T-helper 1 cell treated with Interleukin-12 subunit alpha and Interleukin-12 subunit beta and Interleukin-4 antibody, amounts not matched to agents 30 μg/mL and 1 μg/mL, for 36 hours (primary cell): Measurements from ENCODE around the gene IGFLR1.
A peak's percentile ranks its signal among the peaks of the same experiment; 100 is the strongest.

ENCODE experiments used
- H3K27ac Mint-ChIP-seq: one replicate; pipeline ENCODE4 v1.8.0; 2021; ENCODE audit warnings: mild to moderate bottlenecking, mixed read lengths
- H3K27me3 Mint-ChIP-seq: one replicate; pipeline ENCODE4 v1.8.0; 2021; ENCODE audit warnings: low read depth, mixed read lengths
- H3K36me3 Mint-ChIP-seq: one replicate; pipeline ENCODE4 v1.8.0; 2021; ENCODE audit warnings: low read depth, mixed read lengths
- H3K4me1 Mint-ChIP-seq: one replicate; pipeline ENCODE4 v1.8.0; 2021; ENCODE audit warnings: low read depth, mixed read lengths
- H3K4me3 Mint-ChIP-seq: one replicate; pipeline ENCODE4 v1.8.0; 2021; ENCODE audit warnings: mild to moderate bottlenecking, moderate library complexity, mixed read lengths
- H3K9me3 Mint-ChIP-seq: one replicate; pipeline ENCODE4 v1.8.0; 2021; ENCODE audit warnings: mixed read lengths

Gene IGFLR1, protein sequence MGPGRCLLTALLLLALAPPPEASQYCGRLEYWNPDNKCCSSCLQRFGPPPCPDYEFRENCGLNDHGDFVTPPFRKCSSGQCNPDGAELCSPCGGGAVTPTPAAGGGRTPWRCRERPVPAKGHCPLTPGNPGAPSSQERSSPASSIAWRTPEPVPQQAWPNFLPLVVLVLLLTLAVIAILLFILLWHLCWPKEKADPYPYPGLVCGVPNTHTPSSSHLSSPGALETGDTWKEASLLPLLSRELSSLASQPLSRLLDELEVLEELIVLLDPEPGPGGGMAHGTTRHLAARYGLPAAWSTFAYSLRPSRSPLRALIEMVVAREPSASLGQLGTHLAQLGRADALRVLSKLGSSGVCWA

DNA sequence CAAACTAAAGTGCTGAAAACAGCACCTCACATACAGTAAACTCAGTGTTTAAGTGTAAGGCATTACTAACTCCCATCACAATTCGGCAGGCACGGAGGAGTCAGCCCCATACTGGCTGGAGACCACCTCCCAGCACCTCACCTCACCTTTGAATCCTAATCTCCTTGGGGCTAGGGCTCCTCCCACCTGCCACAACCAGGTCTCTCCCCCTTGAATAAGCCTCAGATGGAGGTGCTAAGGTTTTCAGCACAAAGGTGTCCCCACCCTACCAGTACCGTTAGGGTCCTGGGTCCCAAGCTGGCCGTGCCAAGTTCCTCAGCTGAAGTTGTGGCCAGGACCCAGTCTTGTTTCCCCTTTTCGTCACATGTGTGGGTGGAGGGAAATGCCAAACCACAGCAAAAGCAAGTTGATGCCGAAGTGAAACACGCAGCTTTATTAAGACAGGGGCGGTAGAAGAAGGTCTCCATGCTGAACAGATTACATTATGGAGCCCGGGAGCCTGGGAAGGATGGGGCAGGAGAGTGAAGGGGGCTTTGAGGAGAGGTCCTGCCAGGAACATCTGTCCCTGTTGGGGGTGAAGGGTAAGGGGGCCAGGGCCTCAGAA, at the start of gene IGFLR1:
Gene IGFLR1 (minus strand): TSS at position 332 of the 604 bp plus-strand sequence. CDS start 1,272 bp downstream, outside the sequence.
- Mint-ChIP-seq H3K4me1 (peaks cover 28% of the 10 kb centered on the region), H3K27me3 (no peaks in the 10 kb centered on the region), H3K9me3 (no peaks in the 10 kb centered on the region), H3K27ac (peak within 1 kb of the TSS; percentile 97), H3K4me3 (peak within 1 kb of the TSS; percentile 91), H3K36me3 (peaks cover 18% of the 10 kb centered on the region)

DNA sequence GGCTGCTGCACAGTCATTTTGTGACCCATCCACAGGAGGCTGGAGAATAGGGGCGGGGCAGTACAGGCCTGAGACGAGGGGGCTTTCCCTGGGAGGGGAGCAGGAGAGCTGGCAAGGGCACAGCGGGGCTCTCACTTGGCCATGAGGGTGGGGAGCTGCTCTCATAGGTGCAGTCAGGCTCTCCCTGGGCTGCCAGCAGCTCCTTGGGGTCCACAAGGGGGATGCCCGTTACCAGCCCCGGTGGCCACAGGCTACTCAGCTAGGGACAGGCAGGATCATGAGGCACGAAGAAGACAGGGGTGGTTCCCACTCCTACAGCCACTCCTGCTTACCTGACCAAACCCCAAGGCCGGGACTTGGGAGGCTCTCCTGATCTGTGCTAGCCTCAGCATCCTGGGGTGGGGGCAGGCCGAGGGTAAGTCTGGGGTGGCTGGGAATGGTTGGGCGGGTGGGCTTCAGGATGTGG, 49.6 kb upstream of the IGFLR1 start:
- Mint-ChIP-seq H3K9me3 (no peaks in the 10 kb centered on the region), H3K27me3 (peaks cover 19% of the 10 kb centered on the region), H3K4me3 (no peak overlapping the region), H3K4me1 (no peaks in the 10 kb centered on the region), H3K27ac (no peak overlapping the region), H3K36me3 (no peaks in the 10 kb centered on the region)

DNA sequence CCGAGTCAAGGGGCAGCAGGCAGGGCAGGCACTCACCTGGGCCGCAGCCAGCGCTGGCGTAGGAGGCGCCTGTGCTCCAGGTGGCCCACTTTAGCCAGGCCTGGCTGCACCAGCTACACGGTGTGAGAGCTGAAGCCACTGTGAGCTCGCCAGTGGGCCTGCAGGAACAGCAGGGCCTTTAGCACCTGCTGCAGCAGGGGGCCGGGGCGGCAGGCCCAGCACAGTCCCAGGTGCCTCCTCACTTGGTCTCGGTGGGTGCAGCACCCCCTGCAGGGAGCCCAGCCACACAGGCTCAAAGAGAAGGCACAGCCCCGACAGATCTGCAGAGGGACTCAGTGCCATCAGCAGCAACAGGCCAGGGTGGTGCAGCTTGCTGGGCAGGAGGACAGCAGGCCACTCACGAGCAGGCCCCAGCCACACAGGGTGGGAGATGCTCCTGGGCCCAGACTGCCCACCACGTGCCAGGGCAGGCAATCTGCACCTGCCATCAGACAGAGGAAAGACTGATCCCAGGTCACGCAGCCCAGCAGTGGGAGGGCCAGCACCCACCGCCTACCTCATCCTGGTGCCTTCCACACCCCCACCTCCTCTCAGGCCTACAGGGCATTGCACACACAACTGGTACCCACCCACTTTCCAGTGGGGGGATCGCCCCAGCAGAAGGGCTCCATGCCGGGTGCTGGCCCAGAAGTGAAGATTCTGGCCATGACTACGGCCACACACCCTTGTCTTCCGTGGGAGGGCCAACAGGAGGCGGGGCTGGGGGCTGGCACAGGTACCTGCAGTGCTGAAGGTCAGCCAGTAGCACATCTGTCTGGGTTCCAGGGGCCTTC, 48.9 kb upstream of the IGFLR1 start:
- H3K4me3 Mint-ChIP-seq: no peak overlapping the region
- H3K9me3 Mint-ChIP-seq: no peaks in the 10 kb centered on the region
- no peak overlapping the region for H3K27ac Mint-ChIP-seq
- no peaks in the 10 kb centered on the region for H3K4me1 Mint-ChIP-seq
- H3K27me3 Mint-ChIP-seq: peaks cover 13% of the 10 kb centered on the region
- no peaks in the 10 kb centered on the region for H3K36me3 Mint-ChIP-seq

DNA sequence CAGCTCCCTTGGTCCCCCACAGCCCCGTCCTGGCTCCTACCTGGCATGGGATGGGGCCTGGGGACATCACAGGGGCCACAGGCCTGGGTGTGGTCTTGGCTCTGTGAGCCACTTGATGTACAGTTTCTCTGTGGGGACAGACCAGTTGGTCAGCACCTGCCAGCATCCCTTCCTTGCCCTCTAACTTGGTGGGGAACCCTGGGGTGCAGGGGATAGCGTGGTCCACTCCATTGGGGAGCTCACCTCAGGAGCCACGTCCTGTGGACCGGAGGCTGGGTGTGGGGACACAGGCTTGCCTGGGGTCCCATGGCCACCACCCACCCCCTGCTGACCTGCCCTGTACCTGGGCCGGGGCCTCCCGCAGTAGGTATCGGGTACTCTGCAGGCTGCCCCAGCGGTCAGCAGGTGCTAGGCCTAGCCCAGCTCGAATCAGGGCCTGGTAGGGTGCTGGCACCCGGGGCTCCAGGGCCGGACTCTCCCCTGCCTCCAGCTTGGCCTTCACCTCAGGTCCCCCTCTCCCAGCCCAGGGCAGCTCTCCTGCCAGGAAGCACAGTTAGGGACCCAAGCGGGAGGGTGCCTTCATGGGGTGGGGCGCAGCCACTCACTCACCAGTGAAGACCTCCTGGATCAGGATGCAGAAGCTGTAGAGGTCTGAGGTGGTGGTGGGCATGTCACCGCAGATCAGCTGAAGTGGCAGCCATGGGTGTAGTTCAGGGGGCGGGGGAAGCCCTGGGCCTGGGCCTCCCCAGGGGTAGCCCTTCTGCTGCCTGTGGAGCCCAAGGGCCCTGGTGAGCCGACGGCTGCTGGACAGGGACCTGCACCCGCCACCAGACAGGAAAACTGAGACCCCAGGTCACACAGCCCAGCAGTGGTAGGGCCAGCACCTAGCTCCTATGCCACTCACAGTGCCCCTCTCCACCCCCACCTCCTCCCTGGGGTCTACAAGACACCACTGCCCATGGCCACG, 48.0 kb upstream of the IGFLR1 start:
- no peak overlapping the region for H3K27ac Mint-ChIP-seq
- no peak overlapping the region for H3K4me3 Mint-ChIP-seq
- H3K9me3 Mint-ChIP-seq: no peaks in the 10 kb centered on the region
- peaks cover 9% of the 10 kb centered on the region for H3K27me3 Mint-ChIP-seq
- peaks cover 1% of the 10 kb centered on the region for H3K36me3 Mint-ChIP-seq
- no peaks in the 10 kb centered on the region for H3K4me1 Mint-ChIP-seq

DNA sequence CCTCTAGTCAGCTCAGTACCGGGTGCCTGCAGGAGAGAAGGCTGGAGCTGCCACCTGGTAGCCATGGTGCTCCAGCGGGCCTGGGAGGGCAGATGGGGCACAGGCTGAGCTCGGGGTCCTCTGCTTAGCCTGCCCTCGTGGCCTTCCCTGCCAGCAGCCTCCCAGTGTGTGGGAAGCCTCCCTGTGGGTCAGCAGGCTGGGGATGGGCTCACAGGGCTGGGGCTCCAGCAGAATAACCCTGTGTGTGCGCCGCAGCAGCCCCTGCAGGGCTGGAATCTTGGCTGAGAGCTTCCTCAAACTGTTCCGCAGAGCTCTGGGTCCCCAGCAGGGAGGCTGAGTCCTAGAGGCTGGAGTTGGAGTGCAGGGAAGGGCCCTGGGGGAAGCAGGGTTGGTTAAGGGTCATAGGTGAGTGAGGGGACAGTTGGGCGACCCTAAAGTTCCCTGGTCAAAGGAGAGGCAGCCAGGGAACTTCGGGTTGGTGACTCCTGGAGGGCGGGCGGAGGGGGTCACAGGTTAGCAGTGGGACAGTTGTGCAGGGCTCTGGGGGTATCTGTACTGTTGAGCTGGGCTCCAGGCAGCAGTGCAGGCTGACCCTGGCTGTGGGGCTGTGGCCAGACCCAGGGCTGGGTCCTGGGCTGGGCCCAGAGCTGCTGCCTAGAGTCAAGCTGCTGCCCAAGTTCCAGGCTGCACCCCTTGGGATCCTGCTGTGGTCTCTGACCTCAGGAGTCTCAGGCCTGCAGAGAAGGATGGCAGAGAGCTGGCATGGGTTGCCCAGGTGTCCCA, 47.1 kb upstream of the IGFLR1 start:
- Mint-ChIP-seq H3K4me3 (no peak overlapping the region), H3K4me1 (no peaks in the 10 kb centered on the region), H3K27me3 (peaks cover 4% of the 10 kb centered on the region), H3K27ac (no peak overlapping the region), H3K36me3 (peaks cover 1% of the 10 kb centered on the region), H3K9me3 (no peaks in the 10 kb centered on the region)

DNA sequence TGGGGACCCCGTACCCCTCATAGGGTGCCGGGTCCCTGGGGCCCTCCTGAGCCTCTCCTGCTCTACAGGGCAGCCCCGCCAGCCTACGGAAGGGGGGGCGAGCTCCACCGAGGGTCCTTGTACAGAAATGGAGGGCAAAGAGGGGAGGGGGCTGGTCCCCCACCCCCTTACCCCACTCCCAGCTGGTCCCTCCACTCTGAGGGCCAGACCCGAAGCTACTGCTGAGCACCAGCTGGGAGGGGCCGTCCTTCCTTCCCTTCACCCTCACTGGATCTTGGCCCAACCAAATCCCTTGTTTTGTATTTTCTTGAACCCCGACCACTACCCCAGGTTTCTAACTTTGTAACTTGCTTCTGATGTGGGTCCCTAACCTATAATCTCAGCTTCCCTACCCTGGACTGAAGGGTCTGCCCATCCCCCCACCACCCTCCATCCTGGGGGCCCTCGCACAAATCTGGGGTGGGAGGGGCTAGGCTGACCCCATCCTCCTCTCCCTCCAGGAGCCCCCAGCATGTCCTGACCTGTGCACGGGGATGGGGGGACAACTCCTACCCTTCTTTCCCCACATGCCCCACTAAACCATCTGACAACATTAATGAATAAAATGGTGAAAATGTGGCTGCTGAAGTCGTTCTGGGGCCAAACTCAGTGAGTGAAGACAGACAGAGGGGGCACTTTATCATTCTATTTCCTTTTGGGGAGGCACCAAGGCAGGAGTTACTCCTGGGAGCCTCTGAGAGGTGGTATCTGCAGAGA, 46.1 kb upstream of the IGFLR1 start:
- Mint-ChIP-seq H3K9me3 (no peaks in the 10 kb centered on the region), H3K27me3 (no peaks in the 10 kb centered on the region), H3K27ac (no peak overlapping the region), H3K4me1 (no peaks in the 10 kb centered on the region), H3K4me3 (no peak overlapping the region), H3K36me3 (peaks cover 3% of the 10 kb centered on the region)

DNA sequence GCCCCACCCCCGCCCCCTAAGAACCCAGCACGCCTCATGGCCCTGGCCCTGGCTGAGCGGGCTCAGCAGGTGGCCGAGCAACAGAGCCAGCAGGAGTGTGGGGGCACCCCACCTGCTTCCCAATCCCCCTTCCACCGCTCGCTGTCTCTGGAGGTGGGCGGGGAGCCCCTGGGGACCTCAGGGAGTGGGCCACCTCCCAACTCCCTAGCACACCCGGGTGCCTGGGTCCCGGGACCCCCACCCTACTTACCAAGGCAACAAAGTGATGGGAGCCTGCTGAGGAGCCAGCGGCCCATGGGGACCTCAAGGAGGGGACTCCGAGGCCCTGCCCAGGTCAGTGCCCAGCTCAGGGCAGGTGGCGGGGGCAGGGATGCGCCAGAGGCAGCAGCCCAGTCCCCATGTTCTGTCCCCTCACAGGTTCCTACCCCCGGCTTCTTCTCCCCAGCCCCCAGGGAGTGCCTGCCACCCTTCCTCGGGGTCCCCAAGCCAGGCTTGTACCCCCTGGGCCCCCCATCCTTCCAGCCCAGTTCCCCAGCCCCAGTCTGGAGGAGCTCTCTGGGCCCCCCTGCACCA, 45.1 kb upstream of the IGFLR1 start:
- Mint-ChIP-seq H3K27ac (no peak overlapping the region), H3K36me3 (peaks cover 10% of the 10 kb centered on the region), H3K4me1 (no peaks in the 10 kb centered on the region), H3K9me3 (no peaks in the 10 kb centered on the region), H3K27me3 (no peaks in the 10 kb centered on the region), H3K4me3 (no peak overlapping the region)

DNA sequence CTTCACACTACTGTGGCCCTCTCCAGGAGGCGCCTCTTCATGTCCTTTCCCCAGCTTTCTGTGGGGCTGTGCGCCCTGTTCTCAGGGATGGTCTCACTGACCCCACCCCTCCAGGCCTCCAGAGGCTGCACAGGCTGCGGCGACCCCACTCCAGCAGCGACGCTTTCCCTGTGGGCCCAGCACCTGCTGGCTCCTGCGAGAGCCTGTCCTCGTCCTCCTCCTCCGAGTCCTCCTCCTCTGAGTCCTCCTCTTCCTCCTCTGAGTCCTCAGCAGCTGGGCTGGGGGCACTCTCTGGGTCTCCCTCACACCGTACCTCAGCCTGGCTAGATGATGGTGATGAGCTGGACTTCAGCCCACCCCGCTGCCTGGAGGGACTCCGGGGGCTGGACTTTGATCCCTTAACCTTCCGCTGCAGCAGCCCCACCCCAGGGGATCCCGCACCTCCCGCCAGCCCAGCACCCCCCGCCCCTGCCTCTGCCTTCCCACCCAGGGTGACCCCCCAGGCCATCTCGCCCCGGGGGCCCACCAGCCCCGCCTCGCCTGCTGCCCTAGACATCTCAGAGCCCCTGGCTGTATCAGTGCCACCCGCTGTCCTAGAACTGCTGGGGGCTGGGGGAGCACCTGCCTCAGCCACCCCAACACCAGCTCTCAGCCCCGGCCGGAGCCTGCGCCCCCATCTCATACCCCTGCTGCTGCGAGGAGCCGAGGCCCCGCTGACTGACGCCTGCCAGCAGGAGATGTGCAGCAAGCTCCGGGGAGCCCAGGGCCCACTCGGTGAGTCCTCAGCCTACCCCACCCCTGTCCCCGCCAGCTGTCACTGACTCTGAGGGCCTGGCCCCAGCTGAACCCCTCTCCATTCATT, 44.3 kb upstream of the IGFLR1 start:
- Mint-ChIP-seq H3K4me1 (no peaks in the 10 kb centered on the region), H3K27me3 (no peaks in the 10 kb centered on the region), H3K9me3 (no peaks in the 10 kb centered on the region), H3K4me3 (no peak overlapping the region), H3K27ac (no peak overlapping the region), H3K36me3 (peaks cover 10% of the 10 kb centered on the region)

DNA sequence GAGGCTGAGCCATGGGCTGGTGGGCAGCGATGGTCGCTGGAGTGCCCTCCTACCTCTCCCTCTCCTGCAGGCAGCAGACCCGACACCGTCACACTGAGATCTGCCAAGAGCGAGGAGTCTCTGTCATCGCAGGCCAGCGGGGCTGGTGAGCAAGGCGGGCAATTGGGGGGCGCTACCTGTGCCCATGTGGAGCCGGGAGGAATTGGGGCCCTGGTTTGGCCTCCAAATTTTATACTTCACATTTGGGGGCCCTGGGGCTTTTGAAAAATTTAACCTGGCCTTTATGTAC, 43.0 kb upstream of the IGFLR1 start:
- Mint-ChIP-seq H3K4me1 (no peaks in the 10 kb centered on the region), H3K27me3 (no peaks in the 10 kb centered on the region), H3K36me3 (peaks cover 15% of the 10 kb centered on the region), H3K4me3 (no peak overlapping the region), H3K9me3 (no peaks in the 10 kb centered on the region), H3K27ac (no peak overlapping the region)

DNA sequence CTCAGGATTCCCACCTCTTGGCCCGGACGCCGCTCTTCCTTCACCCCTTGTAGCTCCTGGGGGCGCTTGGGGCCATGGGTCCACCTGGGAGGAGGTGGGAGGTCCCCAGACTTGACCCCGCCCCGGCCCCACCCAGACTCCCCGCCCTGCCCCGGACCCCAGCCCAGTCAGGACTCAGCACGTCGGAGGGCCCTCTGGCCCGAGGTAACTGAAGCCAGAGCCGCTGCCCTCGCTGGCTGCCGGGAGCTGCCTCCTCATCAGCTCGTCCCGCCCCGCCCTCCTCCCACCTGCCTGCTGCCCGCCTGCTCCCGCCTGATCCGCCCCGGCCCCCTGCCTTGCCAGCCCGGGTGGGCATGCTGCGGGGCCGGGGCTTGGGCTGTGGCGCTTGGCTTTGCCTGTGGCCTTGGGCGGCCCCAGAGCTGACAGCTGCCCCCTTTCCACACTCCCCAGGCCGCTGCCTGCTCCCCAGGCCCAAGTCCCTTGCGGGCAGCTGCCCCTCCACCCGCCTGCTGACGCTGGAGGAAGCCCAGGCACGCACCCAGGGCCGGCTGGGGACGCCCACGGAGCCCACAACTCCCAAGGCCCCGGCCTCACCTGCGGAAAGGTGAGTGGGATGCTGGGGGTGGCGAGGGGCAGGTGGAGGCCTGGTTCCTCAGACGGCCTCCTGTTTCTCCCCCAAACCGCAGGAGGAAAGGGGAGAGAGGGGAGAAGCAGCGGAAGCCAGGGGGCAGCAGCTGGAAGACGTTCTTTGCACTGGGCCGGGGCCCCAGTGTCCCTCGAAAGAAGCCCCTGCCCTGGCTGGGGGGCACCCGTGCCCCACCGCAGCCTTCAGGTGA, 42.5 kb upstream of the IGFLR1 start:
- Mint-ChIP-seq H3K9me3 (no peaks in the 10 kb centered on the region), H3K4me3 (no peak overlapping the region), H3K27me3 (no peaks in the 10 kb centered on the region), H3K36me3 (peaks cover 15% of the 10 kb centered on the region), H3K4me1 (no peaks in the 10 kb centered on the region), H3K27ac (no peak overlapping the region)
